IPS-18a (cell line): Measurements from ENCODE around the gene DOCK2.

Source experiments
- H3K27ac ChIP-seq: one replicate; pipeline ENCODE4 v1.5.1; 2013; ENCODE audit warnings: low read length
- H3K27me3 ChIP-seq: one replicate; pipeline ENCODE4 v1.6.1; 2013; ENCODE audit warnings: mild to moderate bottlenecking, low read length; ENCODE audit not compliant: control insufficient read depth, insufficient read depth
- H3K36me3 ChIP-seq: one replicate; pipeline ENCODE4 v1.6.1; 2013; ENCODE audit warnings: low read depth, low read length; ENCODE audit not compliant: control insufficient read depth
- H3K4me1 ChIP-seq: one replicate; pipeline ENCODE4 v1.6.1; 2013; ENCODE audit warnings: low read depth, low read length; ENCODE audit not compliant: control insufficient read depth
- H3K4me3 ChIP-seq: one replicate; pipeline ENCODE4 v1.5.1; 2013; ENCODE audit warnings: low read length
- H3K9ac ChIP-seq: one replicate; pipeline ENCODE4 v1.6.1; 2013; ENCODE audit warnings: mild to moderate bottlenecking, low read length, moderate library complexity
- H3K9me3 ChIP-seq: one replicate; pipeline ENCODE4 v1.6.1; 2013; ENCODE audit warnings: low read depth, low read length; ENCODE audit not compliant: control insufficient read depth

The DOCK2 gene

DNA sequence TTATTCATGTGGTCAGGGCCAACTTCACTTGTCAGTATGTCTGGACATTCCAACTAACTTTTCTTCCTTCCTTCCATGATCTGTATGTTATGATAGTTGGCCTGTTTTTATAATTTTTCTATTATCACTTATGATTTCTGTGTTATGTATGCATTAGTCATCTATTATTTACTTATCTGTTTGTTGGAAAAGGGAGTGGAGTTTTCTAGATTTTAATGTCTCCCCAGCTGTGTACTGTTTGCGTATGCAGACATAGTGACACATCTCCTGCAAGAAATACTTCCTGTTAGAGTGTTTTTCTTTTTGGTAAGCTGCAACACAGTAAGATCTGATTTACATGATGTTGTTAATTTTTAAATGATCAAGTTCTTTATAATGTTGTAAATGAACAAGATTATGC lies 351.9 kb downstream of the DOCK2 start:
- Histone ChIP-seq H3K36me3 (no peaks in the 10 kb centered on the region), H3K4me1 (no peaks in the 10 kb centered on the region), H3K9ac (no peak overlapping the region), H3K9me3 (no peaks in the 10 kb centered on the region), H3K27me3 (no peaks in the 10 kb centered on the region), H3K4me3 (no peak overlapping the region), H3K27ac (no peak overlapping the region)

DNA sequence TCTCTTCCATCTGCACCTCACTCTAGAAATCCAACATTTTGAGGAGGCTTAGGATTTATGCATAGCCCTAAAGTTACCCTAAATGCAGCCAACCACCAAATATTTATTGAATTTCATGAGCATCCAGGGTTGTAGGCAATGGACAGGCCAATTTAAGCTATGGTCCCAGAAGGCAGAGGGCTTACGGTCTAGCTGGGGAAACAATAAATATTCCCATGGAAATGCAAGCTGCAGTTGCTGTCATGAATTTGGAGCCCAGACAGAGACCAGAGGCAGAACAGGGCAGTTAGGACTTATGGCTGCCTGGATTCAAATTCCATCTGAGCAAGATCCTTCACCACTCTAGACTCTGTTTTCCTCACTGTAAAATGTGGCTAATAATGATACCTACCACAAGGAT lies 352.3 kb downstream of the DOCK2 start:
- no peaks in the 10 kb centered on the region for H3K9me3 ChIP-seq
- no peak overlapping the region for H3K4me3 ChIP-seq
- no peaks in the 10 kb centered on the region for H3K27me3 ChIP-seq
- H3K9ac ChIP-seq, result no peak overlapping the region
- no peaks in the 10 kb centered on the region for H3K36me3 ChIP-seq
- H3K4me1 ChIP-seq, result no peaks in the 10 kb centered on the region
- no peak overlapping the region for H3K27ac ChIP-seq

DNA sequence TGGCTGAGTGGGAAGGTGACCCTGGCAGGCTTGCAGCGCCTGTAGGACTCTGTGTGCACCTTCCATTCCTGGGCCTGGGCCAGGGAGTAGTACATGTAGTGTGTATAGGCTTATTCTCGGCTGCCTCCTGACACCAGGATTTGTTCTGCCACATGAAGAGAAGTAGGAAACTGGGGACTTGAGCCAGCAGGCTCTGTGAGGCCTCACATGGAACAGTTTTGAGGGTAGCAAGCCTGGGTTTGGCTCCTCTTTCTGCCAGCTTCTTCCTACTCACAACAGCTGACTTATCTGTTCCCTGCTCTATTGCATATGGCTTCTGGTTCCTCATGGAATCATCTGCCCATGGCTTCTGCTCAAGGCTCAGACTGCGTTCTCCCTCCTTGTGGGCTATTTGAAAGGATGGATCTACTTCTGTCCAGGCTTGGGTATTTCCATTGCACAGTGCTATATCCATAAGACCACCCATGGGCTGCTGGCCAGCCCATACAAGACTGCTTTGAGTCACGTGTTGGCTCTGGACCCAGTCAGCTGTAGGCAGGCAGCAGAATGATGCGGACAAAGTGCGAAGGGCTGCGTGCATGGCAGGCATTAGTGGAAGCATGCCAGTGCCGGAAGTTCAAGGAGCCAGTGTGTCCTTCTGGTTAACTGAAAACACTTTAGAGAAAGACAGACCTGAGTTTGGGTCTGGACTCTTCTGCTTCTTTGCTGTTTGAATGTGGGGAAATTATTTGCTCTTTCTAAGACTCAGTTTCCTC lies 354.2 kb downstream of the DOCK2 start:
- H3K9ac ChIP-seq, result no peak overlapping the region
- no peak overlapping the region for H3K4me3 ChIP-seq
- H3K27ac ChIP-seq, result no peak overlapping the region
- H3K27me3 ChIP-seq, result no peaks in the 10 kb centered on the region
- no peaks in the 10 kb centered on the region for H3K9me3 ChIP-seq
- H3K36me3 ChIP-seq, result no peaks in the 10 kb centered on the region
- H3K4me1 ChIP-seq, result no peaks in the 10 kb centered on the region

DNA sequence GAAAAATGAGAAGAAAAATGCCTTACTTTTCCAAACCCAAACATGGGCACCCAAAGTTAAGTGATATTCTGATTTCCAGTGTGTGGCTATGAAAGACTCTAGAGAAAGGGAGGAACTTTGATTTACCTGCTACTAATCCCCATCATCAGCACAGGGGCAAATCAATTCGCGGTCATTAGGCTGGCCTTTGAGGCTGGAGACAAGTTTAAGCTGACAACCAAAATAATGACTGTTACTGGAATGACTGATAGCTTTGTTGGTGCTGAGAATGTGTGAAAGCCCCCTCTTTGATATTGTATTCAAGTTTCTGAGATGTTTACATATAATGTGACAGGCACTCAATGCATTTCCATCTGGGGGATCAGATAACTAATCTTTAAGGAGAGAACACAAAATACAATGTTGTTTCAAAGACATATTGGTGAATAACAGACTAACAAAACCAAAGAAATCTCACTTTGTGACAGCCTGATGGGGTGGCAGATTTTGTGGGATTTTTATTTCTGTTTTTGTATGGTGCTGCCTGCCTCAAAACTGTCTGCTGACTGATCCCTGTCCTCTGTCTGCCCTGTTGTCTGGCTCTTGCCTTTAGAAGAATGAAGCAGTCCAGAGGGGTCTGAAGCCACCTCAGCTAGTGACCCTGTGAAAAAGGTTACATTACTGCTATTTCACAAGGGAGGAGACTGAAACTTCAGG lies 355.9 kb downstream of the DOCK2 start:
- Histone ChIP-seq H3K27ac (no peak overlapping the region), H3K4me3 (no peak overlapping the region), H3K27me3 (no peaks in the 10 kb centered on the region), H3K9ac (no peak overlapping the region), H3K36me3 (no peaks in the 10 kb centered on the region), H3K4me1 (no peaks in the 10 kb centered on the region), H3K9me3 (no peaks in the 10 kb centered on the region)

DNA sequence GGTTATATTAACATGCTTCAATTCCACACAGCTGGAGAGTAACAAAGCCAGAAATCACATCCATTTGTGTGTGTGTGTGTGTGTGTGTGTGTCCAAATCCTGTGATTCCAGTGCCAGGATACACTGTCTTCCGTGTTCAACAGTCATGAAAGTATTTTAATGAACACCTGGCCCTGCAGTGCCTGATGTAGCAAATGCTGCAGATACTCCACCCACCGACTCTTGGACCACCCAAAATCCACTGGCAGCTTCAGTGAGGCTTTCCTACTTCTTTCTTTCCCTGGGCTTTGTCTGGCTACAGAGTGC lies 356.4 kb downstream of the DOCK2 start:
- no peaks in the 10 kb centered on the region for H3K27me3 ChIP-seq
- H3K27ac ChIP-seq, result no peak overlapping the region

DNA sequence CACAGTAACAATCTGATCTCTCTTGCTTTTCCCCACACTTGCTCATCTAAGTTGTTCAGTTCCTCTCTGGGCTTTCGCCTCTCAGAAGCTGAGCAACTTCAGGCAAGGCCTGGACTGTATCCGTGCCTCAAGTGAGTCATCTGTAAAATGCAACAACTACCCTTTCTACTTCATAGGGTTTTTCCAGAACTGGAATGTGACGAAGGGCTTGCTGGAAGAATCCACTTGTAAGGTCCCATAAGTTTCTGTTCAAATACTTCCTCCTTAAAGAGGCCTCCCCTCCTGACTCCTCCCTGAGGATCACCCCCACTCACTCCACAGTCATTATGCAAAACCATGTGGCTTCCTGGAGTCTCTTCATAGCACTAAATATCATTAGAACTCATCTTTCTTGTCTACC lies 360.7 kb downstream of the DOCK2 start:
- no peaks in the 10 kb centered on the region for H3K4me1 ChIP-seq
- H3K9me3 ChIP-seq, result no peaks in the 10 kb centered on the region
- H3K27ac ChIP-seq, result no peak overlapping the region
- no peaks in the 10 kb centered on the region for H3K36me3 ChIP-seq
- H3K4me3 ChIP-seq, result no peak overlapping the region
- H3K27me3 ChIP-seq, result no peaks in the 10 kb centered on the region
- no peak overlapping the region for H3K9ac ChIP-seq

More for the DNA sequence above, 356.4 kb downstream of the DOCK2 start:
- Histone ChIP-seq H3K9me3 (no peaks in the 10 kb centered on the region), H3K36me3 (no peaks in the 10 kb centered on the region), H3K4me1 (no peaks in the 10 kb centered on the region), H3K4me3 (no peak overlapping the region), H3K9ac (no peak overlapping the region)

DNA sequence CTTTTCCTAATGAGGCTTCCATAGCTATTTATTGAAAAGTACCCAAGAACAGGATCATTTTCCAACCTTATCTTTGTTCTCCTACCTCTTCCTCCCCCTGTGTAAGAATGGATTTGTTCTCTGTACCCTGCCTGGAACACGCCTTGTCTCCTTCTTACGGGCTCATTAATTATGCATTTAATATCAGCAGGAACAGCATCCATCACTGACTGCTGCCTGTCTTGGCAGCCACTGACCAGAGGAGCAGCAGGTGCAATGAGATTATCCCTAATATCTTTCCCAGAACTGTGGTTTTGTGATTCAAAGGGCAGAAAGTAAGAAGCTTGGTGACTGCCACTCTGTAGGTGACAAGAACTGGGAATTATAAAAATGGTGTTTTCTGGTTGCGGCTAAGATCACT lies 362.5 kb downstream of the DOCK2 start:
- Histone ChIP-seq H3K9me3 (no peaks in the 10 kb centered on the region), H3K27ac (no peak overlapping the region), H3K36me3 (no peaks in the 10 kb centered on the region), H3K4me1 (no peaks in the 10 kb centered on the region), H3K27me3 (no peaks in the 10 kb centered on the region), H3K9ac (no peak overlapping the region), H3K4me3 (no peak overlapping the region)

DNA sequence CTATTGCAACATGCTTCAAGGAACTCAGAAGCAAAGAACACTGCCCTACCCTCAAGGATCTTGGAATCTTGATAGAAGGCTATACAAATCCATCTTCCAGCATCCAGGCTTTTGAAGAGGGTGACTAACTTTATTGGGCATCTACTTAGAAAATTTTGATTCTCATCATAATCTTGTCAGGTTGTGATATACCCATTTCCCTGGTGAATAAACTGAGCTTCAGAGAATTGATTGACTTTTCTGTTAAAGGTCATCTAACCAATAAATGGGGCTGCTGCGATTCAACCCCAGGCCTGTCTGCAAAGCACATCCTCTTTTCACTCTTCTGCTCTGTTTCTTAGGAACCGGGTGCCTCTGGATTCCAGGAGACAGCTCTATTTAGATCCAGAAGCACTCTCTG lies 363.1 kb downstream of the DOCK2 start:
- no peaks in the 10 kb centered on the region for H3K27me3 ChIP-seq
- no peaks in the 10 kb centered on the region for H3K9me3 ChIP-seq
- no peak overlapping the region for H3K27ac ChIP-seq
- H3K36me3 ChIP-seq, result no peaks in the 10 kb centered on the region
- no peak overlapping the region for H3K4me3 ChIP-seq
- no peaks in the 10 kb centered on the region for H3K4me1 ChIP-seq
- no peak overlapping the region for H3K9ac ChIP-seq

DNA sequence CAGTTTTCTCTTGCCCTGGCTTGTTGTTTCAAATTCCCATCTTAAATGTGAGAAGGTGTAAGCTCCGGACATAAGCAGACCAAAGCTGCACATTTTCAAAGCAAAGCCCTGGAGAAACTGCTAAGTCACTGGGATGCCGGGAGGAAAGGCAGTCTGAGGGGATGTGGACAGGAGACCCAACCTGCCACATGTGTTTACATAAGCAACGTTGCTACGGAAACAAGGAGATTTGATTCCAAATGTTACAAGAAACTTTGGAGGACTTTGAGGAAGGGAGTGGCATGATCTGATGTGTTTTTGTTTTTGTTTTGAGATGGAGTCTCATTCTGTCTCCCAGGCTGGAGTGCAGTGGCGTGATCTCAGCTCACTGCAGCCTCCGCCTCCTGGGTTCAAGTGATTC lies 368.9 kb downstream of the DOCK2 start:
- Histone ChIP-seq H3K9me3 (no peaks in the 10 kb centered on the region), H3K9ac (no peak overlapping the region), H3K27me3 (no peaks in the 10 kb centered on the region), H3K4me1 (no peaks in the 10 kb centered on the region), H3K4me3 (no peak overlapping the region), H3K36me3 (no peaks in the 10 kb centered on the region), H3K27ac (no peak overlapping the region)

DNA sequence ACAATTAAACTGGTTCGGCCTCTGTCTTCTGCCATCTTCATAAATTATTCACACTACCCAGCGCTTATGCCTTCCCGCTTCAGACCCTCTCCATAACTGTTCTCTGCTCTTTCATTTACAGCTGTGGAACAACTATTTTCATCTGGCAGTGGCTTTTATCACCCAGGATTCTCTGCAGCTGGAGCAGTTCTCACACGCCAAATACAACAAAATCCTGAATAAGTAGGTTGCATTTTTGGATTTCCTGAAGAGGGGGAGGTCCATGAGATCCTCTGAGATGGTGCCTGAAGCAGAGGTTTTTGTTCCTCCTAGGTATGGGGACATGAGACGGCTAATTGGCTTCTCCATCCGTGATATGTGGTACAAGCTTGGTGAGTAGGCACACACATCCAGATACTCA lies 371.3 kb downstream of the DOCK2 start:
- no peaks in the 10 kb centered on the region for H3K27me3 ChIP-seq
- no peaks in the 10 kb centered on the region for H3K9me3 ChIP-seq
- no peaks in the 10 kb centered on the region for H3K36me3 ChIP-seq
- no peak overlapping the region for H3K9ac ChIP-seq
- no peak overlapping the region for H3K27ac ChIP-seq
- H3K4me1 ChIP-seq, result no peaks in the 10 kb centered on the region
- H3K4me3 ChIP-seq, result no peak overlapping the region

DNA sequence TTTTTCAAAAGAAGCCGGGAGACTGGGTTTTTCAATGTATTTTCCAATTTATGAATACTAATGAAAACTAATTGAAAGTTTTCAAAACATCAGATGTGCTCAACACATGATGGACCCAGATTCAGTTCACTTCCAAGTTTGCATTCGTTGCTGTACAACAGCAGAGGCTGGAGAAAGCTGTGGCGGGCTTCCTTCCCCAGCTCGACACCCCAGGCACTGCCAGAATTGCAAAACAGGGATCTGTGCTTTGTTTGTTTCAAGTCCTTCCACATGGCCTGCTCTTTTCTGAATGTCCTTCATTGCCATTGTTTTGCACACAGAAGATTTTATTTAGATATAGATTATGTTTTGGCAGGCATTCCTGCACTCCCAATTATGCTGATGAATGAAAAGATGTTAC lies 373.5 kb downstream of the DOCK2 start:
- Histone ChIP-seq H3K27me3 (no peaks in the 10 kb centered on the region), H3K4me3 (no peak overlapping the region), H3K27ac (no peak overlapping the region), H3K9ac (no peak overlapping the region), H3K9me3 (no peaks in the 10 kb centered on the region), H3K36me3 (no peaks in the 10 kb centered on the region), H3K4me1 (no peaks in the 10 kb centered on the region)

DNA sequence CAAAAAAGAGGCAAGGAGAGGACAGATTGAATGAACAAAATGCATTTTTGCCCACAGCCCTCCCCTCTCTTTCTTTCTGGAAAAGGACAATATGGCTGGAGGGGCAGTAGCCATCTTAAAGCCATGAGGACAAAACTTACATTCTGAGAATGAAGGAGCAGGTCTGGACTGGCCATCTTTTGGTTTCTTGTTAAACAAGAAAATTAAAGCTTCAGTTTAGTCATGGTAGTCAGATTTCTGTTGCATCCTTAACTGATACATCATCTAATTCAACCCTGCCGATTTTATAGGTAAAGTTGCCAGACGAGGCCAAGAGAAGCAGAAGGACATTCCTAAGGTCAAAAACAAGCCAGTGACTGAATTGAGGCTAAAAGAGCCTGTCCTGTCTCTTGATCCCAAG lies 374.7 kb downstream of the DOCK2 start:
- H3K9me3 ChIP-seq, result no peaks in the 10 kb centered on the region
- H3K9ac ChIP-seq, result no peak overlapping the region
- H3K4me1 ChIP-seq, result no peaks in the 10 kb centered on the region
- no peaks in the 10 kb centered on the region for H3K27me3 ChIP-seq
- H3K4me3 ChIP-seq, result no peak overlapping the region
- no peaks in the 10 kb centered on the region for H3K36me3 ChIP-seq
- no peak overlapping the region for H3K27ac ChIP-seq
